Neural cell (in vitro differentiated cells): ENCODE results near the gene SH3TC2. TPM values are rescaled to one million over a fixed set of nuclear protein-coding genes. Genes with fewer than 3 reads are reported as not detected.

Experiments used
- H2AFZ ChIP-seq: fragments of 200-600, 300-800 bp; sonication (generic), shearing (Covaris generic); 2 replicates; pipeline ENCODE4 v1.6.0; 2014; ENCODE audit warnings: low read depth, mild to moderate bottlenecking, antibody characterized with exemption, low read length, moderate library complexity
- H3F3A ChIP-seq: fragments of 200-600 bp; shearing (Covaris generic); 2 replicates; pipeline ENCODE4 v1.6.1; 2016; ENCODE audit warnings: mild to moderate bottlenecking, moderate library complexity, mixed read lengths, antibody characterized with exemption, low read length; ENCODE audit not compliant: insufficient read depth, poor library complexity, severe bottlenecking
- H3K27ac ChIP-seq: fragments of 200-600, 300-800 bp; sonication (generic), shearing (Covaris generic); 2 replicates; pipeline ENCODE4 v1.5.1; 2014; ENCODE audit warnings: mild to moderate bottlenecking, low read length, moderate library complexity
- H3K27me3 ChIP-seq: fragments of 300-800, 200-600 bp; sonication (generic), shearing (Covaris generic); 2 replicates; pipeline ENCODE4 v1.6.0; 2014; ENCODE audit warnings: mild to moderate bottlenecking, low read depth, low read length, moderate library complexity; ENCODE audit not compliant: insufficient read depth
- H3K36me3 ChIP-seq: fragments of 300-800, 200-600 bp; sonication (generic), shearing (Covaris generic); 2 replicates; pipeline ENCODE4 v1.5.1; 2014; ENCODE audit warnings: mild to moderate bottlenecking, antibody characterized with exemption, low read length, moderate library complexity; ENCODE audit not compliant: insufficient read depth
- H3K4me2 ChIP-seq: fragments of 300-800, 200-600 bp; sonication (generic), shearing (Covaris generic); 2 replicates; pipeline ENCODE4 v1.6.0; 2014; ENCODE audit warnings: mild to moderate bottlenecking, low read length
- H3K4me3 ChIP-seq: fragments of 300-800, 200-600 bp; sonication (generic), shearing (Covaris generic); 2 replicates; pipeline ENCODE4 v1.5.1; 2014; ENCODE audit warnings: mild to moderate bottlenecking, low read length, moderate library complexity
- H3K79me2 ChIP-seq: fragments of 200-600 bp; shearing (Covaris generic); replicated peaks from 2 replicates; pipeline ENCODE4 v1.6.0; 2014; ENCODE audit warnings: mild to moderate bottlenecking, low read length, moderate library complexity; ENCODE audit not compliant: insufficient read depth
- H3K9ac ChIP-seq: fragments of 300-800, 200-600 bp; sonication (generic), shearing (Covaris generic); 2 replicates; pipeline ENCODE4 v1.6.1; 2016; ENCODE audit warnings: mild to moderate bottlenecking, low read length, mixed read lengths
- H3K9me2 ChIP-seq: fragments of 200-600 bp; shearing (Covaris generic); 2 replicates; pipeline ENCODE4 v1.6.1; 2016; ENCODE audit warnings: mild to moderate bottlenecking, low read length, mixed read lengths; ENCODE audit not compliant: insufficient read depth
- H3K9me3 ChIP-seq: fragments of 200-600, 300-800 bp; sonication (generic), shearing (Covaris generic); 2 replicates; pipeline ENCODE4 v1.6.1; 2016; ENCODE audit warnings: mild to moderate bottlenecking, mixed run types, low read length, moderate library complexity, mixed read lengths
- H4K20me1 ChIP-seq: fragments of 200-600 bp; shearing (Covaris generic); 2 replicates; pipeline ENCODE4 v1.6.1; 2016; ENCODE audit warnings: mild to moderate bottlenecking, mixed run types; ENCODE audit not compliant: insufficient read depth
- CTCF ChIP-seq: fragments of 450-650 bp; IDR thresholded peaks from 2 replicates; pipeline ENCODE4 v1.5.1; 2014; ENCODE audit warnings: antibody characterized with exemption, mild to moderate bottlenecking, moderate library complexity; ENCODE audit not compliant: poor library complexity, severe bottlenecking
- EP300 ChIP-seq: fragments of 450-650 bp; conservative IDR thresholded peaks from 2 replicates; pipeline ENCODE4 v1.6.1; 2014; ENCODE audit warnings: antibody characterized with exemption, mild to moderate bottlenecking, moderate library complexity; ENCODE audit not compliant: poor library complexity, severe bottlenecking
- EZH2 ChIP-seq: fragments of 200-600, 300-800 bp; shearing (Covaris generic), sonication (generic); IDR thresholded peaks from 2 replicates; pipeline ENCODE4 v1.6.1; 2014; ENCODE audit warnings: antibody characterized with exemption, low read length, borderline replicate concordance, mild to moderate bottlenecking; ENCODE audit not compliant: insufficient read depth, poor library complexity, severe bottlenecking
- MXI1 ChIP-seq: fragments of 450-650 bp; conservative IDR thresholded peaks from 2 replicates; pipeline ENCODE4 v1.6.1; 2014; ENCODE audit warnings: antibody characterized with exemption, mild to moderate bottlenecking; ENCODE audit not compliant: poor library complexity, severe bottlenecking
- POLR2AphosphoS5 ChIP-seq: IDR thresholded peaks from 2 replicates; pipeline ENCODE4 v1.6.1; 2012
- RAD21 ChIP-seq: fragments of 450-650 bp; conservative IDR thresholded peaks from 2 replicates; pipeline ENCODE4 v1.6.1; 2014; ENCODE audit warnings: antibody characterized with exemption, mild to moderate bottlenecking, moderate library complexity
- REST ChIP-seq: IDR thresholded peaks from 2 replicates; pipeline ENCODE4 v1.6.1; 2012; ENCODE audit warnings: borderline replicate concordance
- SMC3 ChIP-seq: fragments of 450-650 bp; conservative IDR thresholded peaks from 2 replicates; pipeline ENCODE4 v1.6.1; 2014; ENCODE audit warnings: antibody characterized with exemption, mild to moderate bottlenecking, moderate library complexity; ENCODE audit not compliant: poor library complexity
- TAF1 ChIP-seq: IDR thresholded peaks from 2 replicates; pipeline ENCODE4 v1.6.1; 2012; ENCODE audit warnings: low read depth
- polyA plus RNA-seq: library from polyadenylated mRNA; depleted of rRNA; stranded (reverse); fragments of >200 nt; gene quantifications from 2 replicates; pipeline ENCODE4 v1.2.3, GENCODE V29; 2014

Gene SH3TC2
- polyA plus RNA-seq, 1 donor from 2014 or later: not detected

GRCh38 chr5:148960070-148960769 lies 102.6 kb downstream of the SH3TC2 start:
- no peak overlapping the region for H3K4me2 ChIP-seq
- no peaks in the 10 kb centered on the region for H3K9me3 ChIP-seq
- no peaks in the 10 kb centered on the region for H3K9me2 ChIP-seq
- no peak overlapping the region for H3K27ac ChIP-seq
- H3K4me3 ChIP-seq: no peak overlapping the region
- no peaks in the 10 kb centered on the region for H3K27me3 ChIP-seq
- H3K9ac ChIP-seq: no peak overlapping the region
- H2AFZ ChIP-seq: no peak overlapping the region
- TF ChIP-seq MXI1: no peak
- no peak for TF ChIP-seq SMC3
- no peak for TF ChIP-seq REST
- TF ChIP-seq TAF1: no peak
- TF ChIP-seq RAD21: no peak
- no peak for TF ChIP-seq EZH2
- no peak for TF ChIP-seq CTCF
- no peak for TF ChIP-seq POLR2AphosphoS5
- no peak for TF ChIP-seq EP300
- no peaks in the 10 kb centered on the region for H3K36me3 ChIP-seq
- no peaks in the 10 kb centered on the region for H3K79me2 ChIP-seq
- no peaks in the 10 kb centered on the region for H4K20me1 ChIP-seq
- no peaks in the 10 kb centered on the region for H3F3A ChIP-seq

GRCh38 chr5:148957591-148958202 lies 105.2 kb downstream of the SH3TC2 start:
- TF ChIP-seq TAF1: no peak
- TF ChIP-seq MXI1: no peak
- TF ChIP-seq POLR2AphosphoS5: no peak
- no peak for TF ChIP-seq SMC3
- peak; percentile 31 for TF ChIP-seq CTCF
- no peak for TF ChIP-seq EZH2
- TF ChIP-seq REST: no peak
- Histone ChIP-seq H3F3A (no peaks in the 10 kb centered on the region), H4K20me1 (no peaks in the 10 kb centered on the region), H3K4me3 (no peak overlapping the region), H3K9ac (no peak overlapping the region), H3K9me3 (no peaks in the 10 kb centered on the region), H3K4me2 (no peak overlapping the region), H3K9me2 (no peaks in the 10 kb centered on the region), H3K27ac (no peak overlapping the region), H2AFZ (no peak overlapping the region), H3K79me2 (no peaks in the 10 kb centered on the region), H3K36me3 (no peaks in the 10 kb centered on the region), H3K27me3 (no peaks in the 10 kb centered on the region)
